Neural cell (in vitro differentiated cells): ENCODE results near the gene TULP1. TPM values are rescaled to one million over a fixed set of nuclear protein-coding genes. Genes with fewer than 3 reads are reported as not detected.

Experiments
- H2AFZ ChIP-seq: fragments of 200-600, 300-800 bp; sonication (generic), shearing (Covaris generic); 2 replicates; pipeline ENCODE4 v1.6.0; 2014; ENCODE audit warnings: low read depth, mild to moderate bottlenecking, antibody characterized with exemption, low read length, moderate library complexity
- H3F3A ChIP-seq: fragments of 200-600 bp; shearing (Covaris generic); 2 replicates; pipeline ENCODE4 v1.6.1; 2016; ENCODE audit warnings: mild to moderate bottlenecking, moderate library complexity, mixed read lengths, antibody characterized with exemption, low read length; ENCODE audit not compliant: insufficient read depth, poor library complexity, severe bottlenecking
- H3K27ac ChIP-seq: fragments of 200-600, 300-800 bp; sonication (generic), shearing (Covaris generic); 2 replicates; pipeline ENCODE4 v1.5.1; 2014; ENCODE audit warnings: mild to moderate bottlenecking, low read length, moderate library complexity
- H3K27me3 ChIP-seq: fragments of 300-800, 200-600 bp; sonication (generic), shearing (Covaris generic); 2 replicates; pipeline ENCODE4 v1.6.0; 2014; ENCODE audit warnings: mild to moderate bottlenecking, low read depth, low read length, moderate library complexity; ENCODE audit not compliant: insufficient read depth
- H3K36me3 ChIP-seq: fragments of 300-800, 200-600 bp; sonication (generic), shearing (Covaris generic); 2 replicates; pipeline ENCODE4 v1.5.1; 2014; ENCODE audit warnings: mild to moderate bottlenecking, antibody characterized with exemption, low read length, moderate library complexity; ENCODE audit not compliant: insufficient read depth
- H3K4me2 ChIP-seq: fragments of 300-800, 200-600 bp; sonication (generic), shearing (Covaris generic); 2 replicates; pipeline ENCODE4 v1.6.0; 2014; ENCODE audit warnings: mild to moderate bottlenecking, low read length
- H3K4me3 ChIP-seq: fragments of 300-800, 200-600 bp; sonication (generic), shearing (Covaris generic); 2 replicates; pipeline ENCODE4 v1.5.1; 2014; ENCODE audit warnings: mild to moderate bottlenecking, low read length, moderate library complexity
- H3K79me2 ChIP-seq: fragments of 200-600 bp; shearing (Covaris generic); replicated peaks from 2 replicates; pipeline ENCODE4 v1.6.0; 2014; ENCODE audit warnings: mild to moderate bottlenecking, low read length, moderate library complexity; ENCODE audit not compliant: insufficient read depth
- H3K9ac ChIP-seq: fragments of 300-800, 200-600 bp; sonication (generic), shearing (Covaris generic); 2 replicates; pipeline ENCODE4 v1.6.1; 2016; ENCODE audit warnings: mild to moderate bottlenecking, low read length, mixed read lengths
- H3K9me2 ChIP-seq: fragments of 200-600 bp; shearing (Covaris generic); 2 replicates; pipeline ENCODE4 v1.6.1; 2016; ENCODE audit warnings: mild to moderate bottlenecking, low read length, mixed read lengths; ENCODE audit not compliant: insufficient read depth
- H3K9me3 ChIP-seq: fragments of 200-600, 300-800 bp; sonication (generic), shearing (Covaris generic); 2 replicates; pipeline ENCODE4 v1.6.1; 2016; ENCODE audit warnings: mild to moderate bottlenecking, mixed run types, low read length, moderate library complexity, mixed read lengths
- H4K20me1 ChIP-seq: fragments of 200-600 bp; shearing (Covaris generic); 2 replicates; pipeline ENCODE4 v1.6.1; 2016; ENCODE audit warnings: mild to moderate bottlenecking, mixed run types; ENCODE audit not compliant: insufficient read depth
- CTCF ChIP-seq: fragments of 450-650 bp; IDR thresholded peaks from 2 replicates; pipeline ENCODE4 v1.5.1; 2014; ENCODE audit warnings: antibody characterized with exemption, mild to moderate bottlenecking, moderate library complexity; ENCODE audit not compliant: poor library complexity, severe bottlenecking
- EP300 ChIP-seq: fragments of 450-650 bp; conservative IDR thresholded peaks from 2 replicates; pipeline ENCODE4 v1.6.1; 2014; ENCODE audit warnings: antibody characterized with exemption, mild to moderate bottlenecking, moderate library complexity; ENCODE audit not compliant: poor library complexity, severe bottlenecking
- EZH2 ChIP-seq: fragments of 200-600, 300-800 bp; shearing (Covaris generic), sonication (generic); IDR thresholded peaks from 2 replicates; pipeline ENCODE4 v1.6.1; 2014; ENCODE audit warnings: antibody characterized with exemption, low read length, borderline replicate concordance, mild to moderate bottlenecking; ENCODE audit not compliant: insufficient read depth, poor library complexity, severe bottlenecking
- MXI1 ChIP-seq: fragments of 450-650 bp; conservative IDR thresholded peaks from 2 replicates; pipeline ENCODE4 v1.6.1; 2014; ENCODE audit warnings: antibody characterized with exemption, mild to moderate bottlenecking; ENCODE audit not compliant: poor library complexity, severe bottlenecking
- POLR2AphosphoS5 ChIP-seq: IDR thresholded peaks from 2 replicates; pipeline ENCODE4 v1.6.1; 2012
- RAD21 ChIP-seq: fragments of 450-650 bp; conservative IDR thresholded peaks from 2 replicates; pipeline ENCODE4 v1.6.1; 2014; ENCODE audit warnings: antibody characterized with exemption, mild to moderate bottlenecking, moderate library complexity
- REST ChIP-seq: IDR thresholded peaks from 2 replicates; pipeline ENCODE4 v1.6.1; 2012; ENCODE audit warnings: borderline replicate concordance
- SMC3 ChIP-seq: fragments of 450-650 bp; conservative IDR thresholded peaks from 2 replicates; pipeline ENCODE4 v1.6.1; 2014; ENCODE audit warnings: antibody characterized with exemption, mild to moderate bottlenecking, moderate library complexity; ENCODE audit not compliant: poor library complexity
- TAF1 ChIP-seq: IDR thresholded peaks from 2 replicates; pipeline ENCODE4 v1.6.1; 2012; ENCODE audit warnings: low read depth
- polyA plus RNA-seq: library from polyadenylated mRNA; depleted of rRNA; stranded (reverse); fragments of >200 nt; gene quantifications from 2 replicates; pipeline ENCODE4 v1.2.3, GENCODE V29; 2014

The TULP1 gene
- polyA plus RNA-seq, 1 donor from 2014 or later, result not detected

GRCh38 chr6:35508027-35508426 is 4.7 kb downstream of the TULP1 start:
- no peaks in the 10 kb centered on the region for H3F3A ChIP-seq
- H3K4me2 ChIP-seq, result no peak overlapping the region
- H3K9ac ChIP-seq, result no peak overlapping the region
- no peaks in the 10 kb centered on the region for H3K79me2 ChIP-seq
- H4K20me1 ChIP-seq, result no peaks in the 10 kb centered on the region
- H3K9me3 ChIP-seq, result no peaks in the 10 kb centered on the region
- no peak overlapping the region for H3K27ac ChIP-seq
- no peak overlapping the region for H3K4me3 ChIP-seq
- TF ChIP-seq POLR2AphosphoS5 (no peak), MXI1 (no peak), RAD21 (no peak), EZH2 (no peak), TAF1 (no peak), SMC3 (no peak), CTCF (no peak), EP300 (no peak)
- no peak overlapping the region for H2AFZ ChIP-seq
- no peaks in the 10 kb centered on the region for H3K9me2 ChIP-seq
- no peaks in the 10 kb centered on the region for H3K27me3 ChIP-seq
- no peaks in the 10 kb centered on the region for H3K36me3 ChIP-seq

- Histone ChIP-seq H4K20me1 (no peaks in the 10 kb centered on the region), H3K9ac (no peak overlapping the region), H3K79me2 (no peaks in the 10 kb centered on the region), H3K36me3 (no peaks in the 10 kb centered on the region), H3F3A (no peaks in the 10 kb centered on the region), H3K4me2 (no peak overlapping the region), H3K27ac (no peak overlapping the region), H2AFZ (no peak overlapping the region), H3K4me3 (no peak overlapping the region), H3K9me3 (no peaks in the 10 kb centered on the region), H3K27me3 (no peaks in the 10 kb centered on the region), H3K9me2 (no peaks in the 10 kb centered on the region)
- TF ChIP-seq POLR2AphosphoS5, result no peak
Observed at GRCh38 chr6:35507221-35507620, 5.5 kb downstream of the TULP1 start.

GRCh38 chr6:35506536-35506935 is 6.2 kb downstream of the TULP1 start:
- Histone ChIP-seq H3K9ac (no peak overlapping the region), H3K4me2 (no peak overlapping the region)

More at GRCh38 chr6:35506536-35506935, 6.2 kb downstream of the TULP1 start:
- Histone ChIP-seq H3K9me3 (no peaks in the 10 kb centered on the region), H4K20me1 (no peaks in the 10 kb centered on the region), H3K36me3 (no peaks in the 10 kb centered on the region), H3K79me2 (no peaks in the 10 kb centered on the region), H3K4me3 (no peak overlapping the region), H3K9me2 (no peaks in the 10 kb centered on the region), H3K27ac (no peak overlapping the region), H2AFZ (no peak overlapping the region), H3K27me3 (no peaks in the 10 kb centered on the region), H3F3A (no peaks in the 10 kb centered on the region)
- TF ChIP-seq RAD21 (no peak), MXI1 (no peak), EZH2 (no peak), CTCF (no peak), TAF1 (no peak), POLR2AphosphoS5 (no peak), EP300 (no peak), REST (no peak)
